KMS-11 (cell line): ENCODE data around the gene MCOLN2.

Source experiments
- H2AFZ ChIP-seq: fragments of 200-600 bp; sonication (generic); 2 replicates; pipeline ENCODE4 v1.6.1; 2016; ENCODE audit warnings: antibody characterized with exemption, mixed run types, low read depth
- H3K27ac ChIP-seq: fragments of 200-600 bp; sonication (generic); 2 replicates; pipeline ENCODE4 v1.6.1; 2016; ENCODE audit warnings: mild to moderate bottlenecking, mixed run types
- H3K27me3 ChIP-seq: fragments of 200-600 bp; sonication (generic); 2 replicates; pipeline ENCODE4 v1.6.1; 2017; ENCODE audit warnings: mild to moderate bottlenecking, low read depth, mixed run types, moderate library complexity; ENCODE audit not compliant: insufficient read depth
- H3K36me3 ChIP-seq: fragments of 200-600 bp; sonication (generic); 2 replicates; pipeline ENCODE4 v1.6.1; 2017; ENCODE audit warnings: mild to moderate bottlenecking, mixed run types; ENCODE audit not compliant: insufficient read depth
- H3K4me1 ChIP-seq: fragments of 200-600 bp; sonication (generic); 2 replicates; pipeline ENCODE4 v1.6.1; 2016; ENCODE audit warnings: mild to moderate bottlenecking, low read depth, mixed run types; ENCODE audit not compliant: poor library complexity, severe bottlenecking
- H3K4me2 ChIP-seq: fragments of 200-600 bp; sonication (generic); 2 replicates; pipeline ENCODE4 v1.7.0; 2016; ENCODE audit warnings: mild to moderate bottlenecking, mixed run types
- H3K4me3 ChIP-seq: fragments of 200-600 bp; sonication (generic); IDR thresholded peaks from 2 replicates; pipeline ENCODE4 v1.6.1; 2017; ENCODE audit warnings: low read depth, low read length, mixed read lengths; ENCODE audit not compliant: insufficient read depth
- H3K79me2 ChIP-seq: fragments of 200-600 bp; sonication (generic); 2 replicates; pipeline ENCODE4 v1.6.1; 2016; ENCODE audit warnings: low read depth, mixed run types; ENCODE audit not compliant: insufficient read depth
- H3K9ac ChIP-seq: fragments of 200-600 bp; sonication (generic); 2 replicates; pipeline ENCODE4 v1.6.1; 2016; ENCODE audit warnings: mild to moderate bottlenecking, mixed run types
- H4K20me1 ChIP-seq: fragments of 200-600 bp; sonication (generic); 2 replicates; pipeline ENCODE4 v1.6.1; 2016; ENCODE audit warnings: mild to moderate bottlenecking, mixed run types; ENCODE audit not compliant: insufficient read depth
- TF ChIP-seq, protein P1 (sequence below): fragments of 200-600 bp; sonication (generic); conservative IDR thresholded peaks from 2 replicates; pipeline ENCODE4 v1.6.1; 2017; ENCODE audit warnings: low read depth, mild to moderate bottlenecking, antibody characterized with exemption, low read length, moderate library complexity, mixed read lengths

MCOLN2 gene

DNA sequence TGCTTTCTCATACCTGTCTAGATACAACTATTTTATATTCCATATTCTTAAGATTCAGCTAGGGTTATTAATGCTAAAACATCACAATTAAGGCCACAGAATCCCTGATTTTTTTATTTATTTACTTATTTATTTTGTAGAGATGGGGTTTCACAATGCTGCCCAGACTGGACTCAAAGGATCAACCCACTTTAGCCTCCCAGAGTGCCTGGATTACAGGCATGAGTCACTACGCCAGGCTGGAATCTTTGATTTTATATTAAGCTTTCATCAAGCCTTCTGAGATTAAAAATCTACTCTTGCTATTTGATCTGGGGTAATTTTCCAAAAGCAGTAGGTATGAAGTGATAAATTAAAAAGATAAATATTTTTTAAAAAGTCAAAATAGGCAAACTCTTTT, 38.9 kb downstream of the MCOLN2 start:
- no peaks in the 10 kb centered on the region for H3K79me2 ChIP-seq
- H3K9ac ChIP-seq: no peak overlapping the region
- H3K4me2 ChIP-seq: no peak overlapping the region
- TF ChIP-seq, protein P1, sequence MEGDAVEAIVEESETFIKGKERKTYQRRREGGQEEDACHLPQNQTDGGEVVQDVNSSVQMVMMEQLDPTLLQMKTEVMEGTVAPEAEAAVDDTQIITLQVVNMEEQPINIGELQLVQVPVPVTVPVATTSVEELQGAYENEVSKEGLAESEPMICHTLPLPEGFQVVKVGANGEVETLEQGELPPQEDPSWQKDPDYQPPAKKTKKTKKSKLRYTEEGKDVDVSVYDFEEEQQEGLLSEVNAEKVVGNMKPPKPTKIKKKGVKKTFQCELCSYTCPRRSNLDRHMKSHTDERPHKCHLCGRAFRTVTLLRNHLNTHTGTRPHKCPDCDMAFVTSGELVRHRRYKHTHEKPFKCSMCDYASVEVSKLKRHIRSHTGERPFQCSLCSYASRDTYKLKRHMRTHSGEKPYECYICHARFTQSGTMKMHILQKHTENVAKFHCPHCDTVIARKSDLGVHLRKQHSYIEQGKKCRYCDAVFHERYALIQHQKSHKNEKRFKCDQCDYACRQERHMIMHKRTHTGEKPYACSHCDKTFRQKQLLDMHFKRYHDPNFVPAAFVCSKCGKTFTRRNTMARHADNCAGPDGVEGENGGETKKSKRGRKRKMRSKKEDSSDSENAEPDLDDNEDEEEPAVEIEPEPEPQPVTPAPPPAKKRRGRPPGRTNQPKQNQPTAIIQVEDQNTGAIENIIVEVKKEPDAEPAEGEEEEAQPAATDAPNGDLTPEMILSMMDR: no peak
- no peaks in the 10 kb centered on the region for H3K4me1 ChIP-seq
- H2AFZ ChIP-seq: no peak overlapping the region
- H3K36me3 ChIP-seq: no peaks in the 10 kb centered on the region
- no peaks in the 10 kb centered on the region for H4K20me1 ChIP-seq
- H3K4me3 ChIP-seq: no peak overlapping the region
- H3K27ac ChIP-seq: no peak overlapping the region
- H3K27me3 ChIP-seq: no peaks in the 10 kb centered on the region

DNA sequence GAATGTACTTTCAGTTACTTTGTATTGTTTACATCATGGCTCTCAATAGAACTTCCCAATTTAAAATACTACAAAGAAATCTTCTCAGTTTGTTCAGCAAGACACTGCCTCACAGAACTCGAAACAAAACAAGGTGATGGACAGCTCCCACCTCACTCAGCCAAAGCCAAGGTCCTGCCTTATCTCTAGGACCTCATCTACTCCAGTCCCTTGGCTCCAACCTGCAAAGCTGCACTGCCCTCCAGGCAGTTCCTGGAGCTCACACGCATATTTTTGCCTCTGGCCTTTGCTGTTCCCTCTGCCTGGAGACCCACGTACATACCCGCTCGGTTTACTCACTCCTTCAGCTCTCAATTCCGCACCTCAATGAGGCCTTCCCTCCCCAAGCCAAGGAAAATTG, 40.3 kb downstream of the MCOLN2 start:
- H2AFZ ChIP-seq: no peak overlapping the region
- TF ChIP-seq, protein P1: no peak
- H3K36me3 ChIP-seq: no peaks in the 10 kb centered on the region
- no peak overlapping the region for H3K4me3 ChIP-seq
- H3K4me2 ChIP-seq: no peak overlapping the region
- no peaks in the 10 kb centered on the region for H4K20me1 ChIP-seq
- no peak overlapping the region for H3K9ac ChIP-seq
- no peak overlapping the region for H3K27ac ChIP-seq
- no peaks in the 10 kb centered on the region for H3K27me3 ChIP-seq
- no peaks in the 10 kb centered on the region for H3K79me2 ChIP-seq
- H3K4me1 ChIP-seq: no peaks in the 10 kb centered on the region

DNA sequence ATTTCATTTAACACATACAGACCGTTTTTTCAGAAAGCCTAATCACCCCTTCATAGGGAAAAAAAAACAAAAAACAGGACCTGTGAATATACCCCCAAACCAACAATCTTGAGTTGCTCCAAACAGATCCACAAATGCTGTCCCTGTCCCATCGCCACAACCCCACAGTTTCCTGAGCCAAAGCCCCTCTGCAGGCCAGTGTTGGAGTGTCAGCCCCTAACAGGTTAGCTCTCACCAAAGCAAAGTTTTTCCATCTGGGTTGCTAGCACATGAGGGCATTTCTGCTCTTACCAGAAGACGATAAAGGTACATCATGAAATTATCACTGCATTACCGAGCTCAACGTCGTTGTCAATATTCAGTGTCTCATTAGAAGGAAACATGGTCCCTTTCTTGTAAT, 40.8 kb downstream of the MCOLN2 start:
- Histone ChIP-seq H4K20me1 (no peaks in the 10 kb centered on the region), H3K36me3 (no peaks in the 10 kb centered on the region)

DNA sequence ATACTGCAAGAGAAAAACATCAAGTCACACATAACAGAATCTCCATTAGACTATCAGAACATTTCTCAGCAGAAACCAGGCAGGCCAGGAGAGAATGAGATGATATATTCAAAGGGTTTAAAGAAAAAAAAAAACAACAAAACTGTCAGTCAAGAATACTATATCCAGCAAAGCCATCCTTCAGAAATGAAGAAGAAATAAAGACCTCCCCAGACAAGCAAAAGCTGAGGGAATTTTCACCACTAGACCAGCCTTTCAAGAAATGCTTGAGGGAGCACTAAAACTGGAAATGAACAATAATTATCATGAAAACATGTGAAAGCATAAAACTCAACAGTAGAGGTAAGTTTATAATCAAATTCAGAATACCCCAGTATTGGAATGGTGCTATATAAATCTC, 47.2 kb downstream of the MCOLN2 start:
- Histone ChIP-seq H3K79me2 (no peaks in the 10 kb centered on the region), H4K20me1 (no peaks in the 10 kb centered on the region), H3K9ac (no peak overlapping the region), H3K4me1 (peaks cover 12% of the 10 kb centered on the region), H3K27ac (no peak overlapping the region), H2AFZ (no peak overlapping the region), H3K4me2 (no peak overlapping the region), H3K4me3 (no peak overlapping the region), H3K27me3 (no peaks in the 10 kb centered on the region), H3K36me3 (no peaks in the 10 kb centered on the region)
- TF ChIP-seq, protein P1: no peak

More for the DNA sequence above, 40.8 kb downstream of the MCOLN2 start:
- H3K9ac ChIP-seq: no peak overlapping the region
- no peak overlapping the region for H2AFZ ChIP-seq
- H3K27ac ChIP-seq: no peak overlapping the region
- H3K4me2 ChIP-seq: no peak overlapping the region
- H3K4me1 ChIP-seq: no peaks in the 10 kb centered on the region
- no peak overlapping the region for H3K4me3 ChIP-seq
- H3K27me3 ChIP-seq: no peaks in the 10 kb centered on the region
- no peaks in the 10 kb centered on the region for H3K79me2 ChIP-seq
- TF ChIP-seq, protein P1: no peak
